Vagina (tissue), 2 donors: ENCODE data around the gene MICAL3.

ENCODE experiments used
- CTCF ChIP-seq, 3 experiments: fragments of 450-650 bp in 2 of 3; fragments of 200-600 bp in 1 of 3; sonication (generic) in 1 of 3; IDR thresholded peaks; one replicate each; pipeline ENCODE4 v1.5.1; 2017 to 2019; ENCODE audit warnings: antibody characterized with exemption in 3 of 3, mild to moderate bottlenecking in 2 of 3, moderate library complexity in 2 of 3
- POLR2AphosphoS5 ChIP-seq, 2 donors: sonication (generic); formaldehyde crosslinking; IDR thresholded peaks; one replicate each; pipeline ENCODE4 v1.9.0; 2017; ENCODE audit warnings: antibody characterized with exemption in 2 of 2, mild to moderate bottlenecking in 2 of 2, low read depth in 1 of 2; ENCODE audit not compliant: insufficient read depth in 1 of 2

GRCh38 chr22:17928391-17928790, 96.0 kb downstream of the MICAL3 start:
- TF ChIP-seq POLR2AphosphoS5 (IDR thresholded peaks at IDR 0.05; ENCODE audit: insufficient read depth in 1 of 2, low read depth in 1 of 2) (no peak), CTCF (IDR thresholded peaks at IDR 0.05) (no peak)
